Liver (tissue), 2 donors: ENCODE measurements around the gene SIX1.

Experiments used
- EGR1 ChIP-seq, 2 donors: IDR thresholded peaks; 2 replicates each; pipeline ENCODE4 v1.6.1; 2016 to 2018; ENCODE audit warnings: antibody characterized with exemption in 2 of 2, low read depth in 2 of 2
- GABPA ChIP-seq, 2 donors: IDR thresholded peaks in 1 of 2; conservative IDR thresholded peaks in 1 of 2; 2 replicates each; pipeline ENCODE4 v1.6.1; 2016; ENCODE audit warnings: antibody characterized with exemption in 2 of 2, mild to moderate bottlenecking in 1 of 2, moderate library complexity in 1 of 2
- TAF1 ChIP-seq: conservative IDR thresholded peaks from 2 replicates; pipeline ENCODE4 v1.6.1; 2016; ENCODE audit warnings: antibody characterized with exemption, mild to moderate bottlenecking
- donor health status: healthy.

- TF ChIP-seq TAF1 (no peak), GABPA (IDR thresholded peaks at IDR 0.05 in 1 of 2, conservative IDR thresholded peaks at IDR 0.05 in 1 of 2) (no peak), EGR1 (IDR thresholded peaks at IDR 0.05; ENCODE audit: low read depth in 2 of 2) (no peak)
Observed at GRCh38 chr14:60655898-60656685, 6.8 kb upstream of the SIX1 start.
